ENCODE results near the gene PCID2. TPM values are rescaled to one million over a fixed set of nuclear protein-coding genes. Genes with fewer than 3 reads are reported as not detected.
A peak's percentile ranks its signal among the peaks of the same experiment; 100 is the strongest.

The PCID2 gene
- total and polyA plus RNA-seq, 2 of the 13 experiments (the other 11 are each of a cell fraction or from before 2014, with no cell fraction given) = 65.0 to 111 TPM

DNA sequence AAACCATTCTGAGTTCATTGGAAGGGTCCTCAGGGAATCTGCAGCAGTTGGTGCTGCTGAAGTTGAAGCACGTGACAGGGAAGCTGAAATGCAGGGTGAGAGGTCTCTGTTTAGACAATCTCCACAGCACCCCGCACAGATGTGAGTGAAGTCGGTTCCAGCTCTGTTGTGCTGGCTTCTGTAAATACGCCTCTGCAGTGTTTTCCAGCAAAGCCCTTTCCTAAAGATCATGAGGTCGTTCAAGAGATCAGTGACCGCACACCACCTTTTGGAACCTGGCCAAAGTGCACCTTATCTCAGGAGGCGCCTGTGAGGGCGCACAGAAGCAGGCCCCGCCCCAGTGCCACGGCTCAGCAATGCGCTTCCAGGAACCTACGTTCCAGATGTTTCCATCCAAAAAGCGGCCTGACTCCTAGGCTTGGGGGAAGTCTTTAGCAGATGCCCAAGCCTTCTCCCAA is 11.7 kb upstream of the PCID2 start (continued):
- TF ChIP-seq CSRNP2 (CRISPR knock-in tag; conservative IDR thresholded peaks at IDR 0.05; ENCODE audit: low read depth) = no peak
- no peak for TF ChIP-seq ZNF263 (CRISPR knock-in tag; IDR thresholded peaks at IDR 0.05)
- no peak for TF ChIP-seq ZNF768 (CRISPR knock-in tag; IDR thresholded peaks at IDR 0.05)
- peak; percentile 84 for TF ChIP-seq FOXO1 (CRISPR knock-in tag; IDR thresholded peaks at IDR 0.05)
- TF ChIP-seq NCOA1 (CRISPR knock-in tag; IDR thresholded peaks at IDR 0.05) = no peak
- no peak for TF ChIP-seq BRCA1 (CRISPR knock-in tag; IDR thresholded peaks at IDR 0.05)
- no peak for TF ChIP-seq ATF6 (CRISPR knock-in tag; conservative IDR thresholded peaks at IDR 0.05)
- TF ChIP-seq ZNF816 (CRISPR knock-in tag; IDR thresholded peaks at IDR 0.05; ENCODE audit: borderline replicate concordance) = no peak
- no peak for TF ChIP-seq SNRNP70 (IDR thresholded peaks at IDR 0.05; ENCODE audit: low read depth, low read length)
- TF ChIP-seq ZNF780A (CRISPR knock-in tag; IDR thresholded peaks at IDR 0.05) = no peak
- no peak for TF ChIP-seq ZNF407 (CRISPR knock-in tag; IDR thresholded peaks at IDR 0.05; ENCODE audit: not compliant biosample characterization)
- TF ChIP-seq, protein P1, sequence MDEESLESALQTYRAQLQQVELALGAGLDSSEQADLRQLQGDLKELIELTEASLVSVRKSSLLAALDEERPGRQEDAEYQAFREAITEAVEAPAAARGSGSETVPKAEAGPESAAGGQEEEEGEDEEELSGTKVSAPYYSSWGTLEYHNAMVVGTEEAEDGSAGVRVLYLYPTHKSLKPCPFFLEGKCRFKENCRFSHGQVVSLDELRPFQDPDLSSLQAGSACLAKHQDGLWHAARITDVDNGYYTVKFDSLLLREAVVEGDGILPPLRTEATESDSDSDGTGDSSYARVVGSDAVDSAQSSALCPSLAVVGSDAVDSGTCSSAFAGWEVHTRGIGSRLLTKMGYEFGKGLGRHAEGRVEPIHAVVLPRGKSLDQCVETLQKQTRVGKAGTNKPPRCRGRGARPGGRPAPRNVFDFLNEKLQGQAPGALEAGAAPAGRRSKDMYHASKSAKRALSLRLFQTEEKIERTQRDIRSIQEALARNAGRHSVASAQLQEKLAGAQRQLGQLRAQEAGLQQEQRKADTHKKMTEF (CRISPR knock-in tag; IDR thresholded peaks at IDR 0.05) = peak; percentile 66; the same call in 1 of the 2 replicates
- peak; percentile 64 for TF ChIP-seq TCF7 (IDR thresholded peaks at IDR 0.05; ENCODE audit: low read depth)
- TF ChIP-seq ZBTB1 (CRISPR knock-in tag; IDR thresholded peaks at IDR 0.05; ENCODE audit: borderline replicate concordance) = no peak
- no peak for TF ChIP-seq ATAD3A (CRISPR knock-in tag; IDR thresholded peaks at IDR 0.05)

Data from HepG2 (cell line).